ENCODE measurements around the gene DIPK1C. TPM values are rescaled to one million over a fixed set of nuclear protein-coding genes. Genes with fewer than 3 reads are reported as not detected.

The DIPK1C gene
- total and polyA plus RNA-seq, 10 of the 15 experiments (the other 5 are each of a cell fraction or from before 2014, with no cell fraction given): not detected

- TF ChIP-seq ZBTB33 (IDR thresholded peaks at IDR 0.05) (no peak), ATF7 (IDR thresholded peaks at IDR 0.05; ENCODE audit: low read depth) (no peak)
- Histone ChIP-seq H3K4me2 (ENCODE audit: control insufficient read depth, insufficient read depth) (no peak overlapping the region), H2AFZ (ENCODE audit: control insufficient read depth, low read depth, low read length) (no peak overlapping the region), H3K9me3 (replicated peaks; ENCODE audit: control insufficient read depth, insufficient read depth, low read length) (no peaks in the 10 kb centered on the region; the same call in 2 of the 3 replicates), H3K36me3 (ENCODE audit: control insufficient read depth in 2 of 2, insufficient read depth in 2 of 2, low read length in 1 of 2) (no peaks in the 10 kb centered on the region), H3K27me3 (replicated peaks in 1 of 2; ENCODE audit: control insufficient read depth in 2 of 2, insufficient read depth in 2 of 2, low read length in 1 of 2) (peaks cover 5 to 9% of the 10 kb centered on the region in 2 experiments), H3K79me2 (ENCODE audit: control insufficient read depth, insufficient read depth, low read length) (no peaks in the 10 kb centered on the region), H4K20me1 (ENCODE audit: control insufficient read depth, insufficient read depth) (no peaks in the 10 kb centered on the region), H3K4me3 (no peak overlapping the region), H3K4me1 (ENCODE audit: control insufficient read depth, insufficient read depth, low read length) (no peaks in the 10 kb centered on the region), H3K9ac (ENCODE audit: control insufficient read depth, insufficient read depth, low read length) (no peak overlapping the region), H3K27ac (ENCODE audit: control insufficient read depth, insufficient read depth) (no peak overlapping the region)
- ChIA-PET POLR2A (no interaction called here), SMC1A (ENCODE audit: uncharacterized antibody, unreplicated experiment) (no interaction called here), RAD21 (ENCODE audit: unreplicated experiment) (no interaction called here), CTCF (no interaction called here)
- FAIRE-seq (no peak), ATAC-seq (no peak), DNase-seq (ENCODE audit: low read depth, low spot score) (no peak)
- WGBS (ENCODE audit: insufficient coverage, insufficient replicate concordance, low lambda C conversion rate, missing lambda C conversion rate): 49% methylated on average over 16 of the region's 16 CpGs
- in situ Hi-C loops (cut with MboI) (no loop called here), intact Hi-C loops (cut with micrococcal nuclease; ENCODE audit: unreplicated experiment) (no loop called here)
- BruUV-seq (replicated peaks): no TSS peak
These were observed 60.6 kb downstream of the DIPK1C start for GRCh38 chr18:74396171-74397169.

GRCh38 chr18:74395648-74396154 is 61.4 kb downstream of the DIPK1C start:
- Histone ChIP-seq H3K79me2 (ENCODE audit: control insufficient read depth, insufficient read depth, low read length) (no peaks in the 10 kb centered on the region), H3K4me2 (ENCODE audit: control insufficient read depth, insufficient read depth) (no peak overlapping the region), H3K36me3 (ENCODE audit: control insufficient read depth in 2 of 2, insufficient read depth in 2 of 2, low read length in 1 of 2) (no peaks in the 10 kb centered on the region), H3K9me3 (replicated peaks; ENCODE audit: control insufficient read depth, insufficient read depth, low read length) (no peaks in the 10 kb centered on the region; the same call in 2 of the 3 replicates), H3K4me1 (ENCODE audit: control insufficient read depth, insufficient read depth, low read length) (no peaks in the 10 kb centered on the region), H3K4me3 (no peak overlapping the region), H4K20me1 (ENCODE audit: control insufficient read depth, insufficient read depth) (no peaks in the 10 kb centered on the region), H3K9ac (ENCODE audit: control insufficient read depth, insufficient read depth, low read length) (no peak overlapping the region), H2AFZ (ENCODE audit: control insufficient read depth, low read depth, low read length) (no peak overlapping the region), H3K27me3 (replicated peaks in 1 of 2; ENCODE audit: control insufficient read depth in 2 of 2, insufficient read depth in 2 of 2, low read length in 1 of 2) (peaks cover 5 to 9% of the 10 kb centered on the region in 2 experiments), H3K27ac (ENCODE audit: control insufficient read depth, insufficient read depth) (no peak overlapping the region)
- no peak for DNase-seq (ENCODE audit: low read depth, low spot score)
- FAIRE-seq: no peak
- POLR2A ChIA-PET: no interaction called here
- 67% methylated on average over 9 of the region's 9 CpGs for WGBS (ENCODE audit: insufficient coverage, insufficient replicate concordance, low lambda C conversion rate, missing lambda C conversion rate)
- in situ Hi-C loops (cut with MboI) (no loop called here), intact Hi-C loops (cut with micrococcal nuclease; ENCODE audit: unreplicated experiment) (no loop called here)
- RAD21 ChIA-PET (ENCODE audit: unreplicated experiment): no interaction called here
- BruUV-seq (replicated peaks): no TSS peak
- no peak for ATAC-seq
- CTCF ChIA-PET: no interaction called here
- SMC1A ChIA-PET (ENCODE audit: uncharacterized antibody, unreplicated experiment): no interaction called here
- TF ChIP-seq MYC (IDR thresholded peaks at IDR 0.05; ENCODE audit: insufficient read depth, insufficient read length, insufficient replicate concordance, low read length, severe bottlenecking) (no peak), IRF4 (IDR thresholded peaks at IDR 0.05; ENCODE audit: low read depth, low read length) (no peak), IRF5 (IDR thresholded peaks at IDR 0.05; ENCODE audit: borderline replicate concordance) (no peak), E2F4 (IDR thresholded peaks at IDR 0.05; ENCODE audit: low read depth, low read length) (no peak), ZBED1 (IDR thresholded peaks at IDR 0.05; ENCODE audit: borderline replicate concordance) (no peak), ATF7 (IDR thresholded peaks at IDR 0.05; ENCODE audit: low read depth) (no peak), IRF3 (IDR thresholded peaks at IDR 0.05) (no peak), CREM (IDR thresholded peaks at IDR 0.05; ENCODE audit: low read depth) (no peak), CHD1 (IDR thresholded peaks at IDR 0.05; ENCODE audit: low read depth, low read length) (no peak)
